HG03097 (cell line): ENCODE measurements around the gene CSF2.

Experiments used
- ATAC-seq: cut with Tn5 transposase; IDR thresholded peaks from one replicate; pipeline ENCODE4 v1.9.1; 2021; ENCODE audit not compliant: unreplicated experiment, low FRiP score

CSF2 gene

GRCh38 chr5:132086277-132086794, 12.7 kb downstream of the CSF2 start:
- no peak for ATAC-seq

DNA sequence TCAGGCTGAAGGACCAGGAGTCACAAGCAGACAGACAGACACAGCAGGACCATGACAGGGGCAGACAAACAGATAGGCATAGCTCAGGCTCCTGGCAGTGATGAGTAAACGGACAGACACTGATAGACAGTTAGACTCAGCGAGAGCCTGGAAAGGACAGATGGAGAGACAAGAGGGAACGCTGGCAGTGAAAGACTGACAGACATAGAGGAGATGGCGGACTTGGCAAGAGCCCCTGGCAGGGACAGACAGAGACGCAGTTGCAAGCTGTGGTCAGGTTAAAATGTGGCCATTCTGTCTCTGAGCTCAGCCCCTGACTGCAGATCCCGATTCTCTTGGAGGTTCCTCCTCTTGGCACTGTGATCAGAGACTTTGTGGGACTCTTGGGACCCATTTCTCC, 13.6 kb downstream of the CSF2 start:
- no peak for ATAC-seq

DNA sequence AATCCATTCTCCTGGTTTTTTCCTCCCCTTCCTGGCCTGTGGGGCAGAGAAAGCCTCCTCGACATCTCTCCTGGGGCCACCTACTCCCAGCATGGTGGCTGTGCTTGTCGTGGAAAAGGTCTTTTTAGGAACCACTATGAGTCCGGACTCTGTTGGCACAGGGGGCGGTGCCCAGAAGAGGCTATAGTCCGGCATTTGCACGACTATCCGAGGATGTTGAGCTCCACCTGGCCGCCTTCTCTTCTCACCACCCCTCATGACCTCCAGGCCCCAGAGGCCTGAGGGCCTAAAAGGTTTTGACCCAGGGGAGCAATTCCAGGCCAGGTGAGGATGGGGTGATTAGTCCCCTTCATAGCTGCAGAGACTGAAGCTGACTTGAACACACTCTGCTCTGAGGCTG, 14.1 kb downstream of the CSF2 start:
- no peak for ATAC-seq

GRCh38 chr5:132089363-132089762, 15.8 kb downstream of the CSF2 start:
- no peak for ATAC-seq

GRCh38 chr5:132090107-132090506, 16.5 kb downstream of the CSF2 start:
- no peak for ATAC-seq

- ATAC-seq, result no peak
These were observed 19.7 kb downstream of the CSF2 start for GRCh38 chr5:132093271-132093670.

- no peak for ATAC-seq
These were observed 20.9 kb downstream of the CSF2 start for GRCh38 chr5:132094393-132095076.

DNA sequence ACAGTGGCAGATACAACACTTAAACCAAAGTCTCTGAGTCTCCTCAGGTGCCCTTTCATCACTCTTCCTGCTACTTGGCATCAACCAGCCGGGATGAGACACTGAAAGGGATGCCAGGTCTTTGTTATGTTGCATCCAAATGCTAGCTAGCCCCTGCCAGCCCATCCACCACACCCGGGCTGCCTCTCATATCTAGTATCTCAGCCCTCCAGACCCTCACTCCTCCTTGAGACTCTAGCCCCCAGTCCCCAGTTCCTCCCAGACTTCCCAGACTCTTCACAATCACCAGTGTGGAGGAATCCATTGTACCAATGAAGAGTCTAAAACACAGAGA, 21.5 kb downstream of the CSF2 start:
- no peak for ATAC-seq

DNA sequence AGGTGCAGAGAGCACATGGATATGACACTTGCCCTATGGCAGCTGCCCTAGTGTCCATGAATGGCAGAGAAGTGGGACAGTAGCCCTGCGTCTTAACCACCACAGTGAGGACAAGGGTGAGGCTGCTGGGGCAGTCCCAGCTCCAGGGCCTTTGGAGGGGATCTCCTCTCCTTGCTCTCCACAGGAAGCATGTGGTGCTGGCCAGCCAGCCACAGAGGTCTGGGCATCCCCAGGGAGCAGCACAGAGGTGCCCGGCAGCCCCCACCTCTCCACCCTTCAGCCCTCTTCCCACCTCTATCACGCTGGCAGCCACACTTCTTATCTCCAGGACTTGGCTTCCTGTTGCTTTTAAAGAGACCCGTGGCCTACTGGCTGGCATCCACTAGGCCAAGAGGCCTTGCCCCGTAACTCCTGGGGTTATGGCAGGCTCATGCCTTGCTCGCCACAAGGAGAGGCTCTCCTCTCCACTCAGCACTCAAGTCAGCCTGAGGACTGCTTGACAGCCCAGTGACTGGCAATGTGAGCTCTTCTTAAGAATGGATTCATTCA, 21.9 kb downstream of the CSF2 start:
- no peak for ATAC-seq

GRCh38 chr5:132096904-132097303, 23.3 kb downstream of the CSF2 start:
- no peak for ATAC-seq

- ATAC-seq, result no peak
These were observed 24.6 kb downstream of the CSF2 start for GRCh38 chr5:132098151-132098594.

DNA sequence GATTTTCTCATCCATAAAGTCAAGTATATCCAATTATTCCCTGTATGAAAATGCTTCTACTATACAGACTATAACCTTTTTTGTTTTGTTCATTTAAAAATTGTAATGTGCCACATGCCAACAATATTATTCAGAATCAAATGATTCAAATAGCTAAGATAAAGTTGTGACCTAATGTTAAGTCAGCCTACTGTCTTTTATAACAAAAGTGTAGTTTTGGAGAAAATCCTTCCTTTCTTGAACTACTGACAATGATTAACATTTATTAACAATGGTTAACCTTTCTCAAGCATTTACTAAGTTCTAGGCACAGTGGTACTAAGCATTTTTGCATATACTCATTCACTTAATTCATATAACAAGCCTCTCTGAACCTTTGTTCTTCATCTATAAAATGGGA, 25.0 kb downstream of the CSF2 start:
- ATAC-seq, result no peak

DNA sequence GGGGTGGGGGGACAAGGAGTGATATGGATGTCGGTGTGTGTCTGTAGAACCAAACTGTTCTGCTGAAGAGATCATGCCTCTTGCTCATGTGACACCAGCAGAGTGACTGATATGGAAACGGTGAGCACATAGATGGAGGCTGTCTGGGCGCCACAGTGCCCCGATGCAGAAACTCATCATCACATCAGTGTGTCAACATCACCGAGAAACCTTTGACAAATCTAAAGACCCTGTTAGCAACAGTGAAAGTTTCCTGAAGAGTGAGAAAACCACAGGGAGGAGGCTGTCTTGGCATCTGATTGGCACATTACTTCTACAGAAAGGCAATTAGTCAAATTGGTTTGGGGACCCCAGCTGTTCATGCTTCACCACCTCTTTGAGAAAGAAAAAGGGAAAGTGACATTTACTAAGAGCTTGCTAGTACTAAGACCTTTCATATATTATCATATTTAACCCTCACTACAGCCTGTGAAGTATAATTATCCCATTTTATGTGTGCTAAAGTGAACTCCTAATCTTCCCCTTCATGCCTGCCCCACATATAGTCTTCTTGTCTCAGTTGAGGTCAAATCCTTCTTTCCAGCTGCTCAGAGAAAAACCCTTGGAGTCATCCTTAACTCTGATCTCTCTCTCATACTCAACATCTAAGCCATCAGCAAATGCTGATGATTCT, 25.6 kb downstream of the CSF2 start:
- peak; percentile 37 for ATAC-seq

DNA sequence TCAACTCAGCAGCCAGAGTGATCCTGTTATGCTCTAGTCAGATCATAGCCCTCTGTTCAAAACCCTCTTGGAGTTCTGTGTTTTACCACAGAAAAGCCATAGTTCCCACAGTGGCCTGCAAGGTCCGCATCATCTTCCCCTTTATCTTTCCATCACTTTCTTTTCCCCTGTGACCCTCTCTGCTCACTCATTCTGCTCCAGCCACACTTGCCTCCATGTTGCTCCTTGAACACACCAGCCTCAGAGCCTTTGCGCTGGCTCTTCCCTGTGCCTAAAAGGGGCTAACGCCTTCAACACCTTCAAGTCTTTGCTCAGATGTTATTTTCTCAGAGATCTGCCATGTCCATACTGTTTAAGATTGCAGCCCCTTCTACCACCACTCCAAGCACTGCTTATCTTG, 26.3 kb downstream of the CSF2 start:
- no peak for ATAC-seq

- no peak for ATAC-seq
These were observed 27.2 kb downstream of the CSF2 start for GRCh38 chr5:132100672-132101261.

DNA sequence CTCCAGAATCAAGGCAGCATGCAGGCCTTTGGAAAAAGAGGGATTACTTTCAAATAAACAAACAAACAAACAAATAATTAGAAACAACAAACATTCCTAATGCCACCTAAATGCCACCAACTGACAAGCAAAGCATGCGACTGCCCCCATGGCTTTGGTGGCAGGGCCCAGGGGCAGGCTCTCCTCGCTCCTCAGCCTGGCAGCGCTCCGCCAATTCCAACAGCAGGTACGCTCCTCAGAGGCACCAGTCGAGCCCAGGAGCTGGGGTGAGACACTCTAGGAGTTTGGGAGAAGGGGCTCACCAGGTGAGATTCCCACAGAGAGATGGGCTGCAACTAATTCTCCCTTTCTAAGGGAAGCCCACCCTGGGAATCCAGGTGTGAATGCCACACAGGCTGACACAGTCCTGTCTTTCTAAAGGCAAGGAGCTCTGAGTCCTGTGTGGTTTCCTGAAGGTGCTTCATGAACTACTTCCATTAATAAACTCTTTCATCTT, 27.8 kb downstream of the CSF2 start:
- no peak for ATAC-seq

- no peak for ATAC-seq
These were observed 28.6 kb downstream of the CSF2 start for GRCh38 chr5:132102101-132102701.

DNA sequence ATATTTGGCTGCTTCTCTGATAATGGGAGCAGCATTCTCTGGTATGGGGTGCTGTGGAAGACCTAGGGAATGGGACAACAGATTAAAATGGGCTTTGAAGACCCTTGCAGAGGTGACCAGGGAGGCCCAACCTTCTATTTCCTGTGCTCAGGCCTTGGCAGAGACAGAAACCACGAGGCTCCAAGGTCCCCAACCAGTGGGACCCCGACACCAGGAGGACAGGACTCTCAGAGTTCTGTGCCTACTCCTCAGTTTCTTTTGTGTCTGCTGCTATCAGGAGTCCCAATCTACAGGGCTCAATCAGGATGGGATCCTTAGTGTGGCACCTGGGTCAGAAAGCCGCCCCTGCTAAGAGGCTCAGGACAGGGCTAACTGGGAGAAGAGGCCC, 29.3 kb downstream of the CSF2 start:
- no peak for ATAC-seq

DNA sequence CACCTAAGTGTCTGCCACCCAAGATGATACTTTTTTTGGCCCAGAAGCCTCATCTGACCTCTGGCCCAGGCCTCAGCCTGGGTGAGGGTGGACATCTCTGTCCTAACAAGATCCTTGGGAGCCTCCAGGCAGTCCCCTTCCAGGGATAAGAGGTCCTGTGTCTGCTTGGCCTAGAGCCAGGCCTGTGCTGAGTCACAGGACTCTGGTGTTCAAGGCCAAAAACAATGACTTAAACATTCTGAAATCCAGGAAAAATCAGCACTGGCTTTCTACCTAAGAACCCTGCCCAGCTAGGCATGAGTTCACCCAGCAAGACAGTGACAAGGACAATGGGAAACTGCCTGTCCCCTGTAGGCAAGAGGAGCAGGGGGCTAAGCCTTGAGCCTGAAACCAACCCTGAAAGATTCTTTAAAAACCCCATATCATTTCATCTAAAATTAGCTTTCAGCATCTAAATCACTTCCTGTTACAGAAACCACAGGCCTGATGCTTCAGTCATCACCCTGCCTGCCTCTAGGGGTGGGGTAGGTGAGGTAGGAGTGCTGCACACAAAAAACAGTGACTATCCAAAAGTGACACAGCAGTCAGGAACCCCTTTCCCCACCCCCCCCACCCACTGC, 29.9 kb downstream of the CSF2 start:
- peak; percentile 55 for ATAC-seq

- peak; percentile 9 for ATAC-seq
These were observed 30.4 kb downstream of the CSF2 start for GRCh38 chr5:132103969-132104391.

GRCh38 chr5:132104556-132104955, 31.0 kb downstream of the CSF2 start:
- no peak for ATAC-seq
